Stimulated activated CD8-positive, alpha-beta memory T cell treated with anti-CD3 and anti-CD28 coated beads, Interleukin-12 subunit alpha, Interleukin-12 subunit beta, amount 100 ng/mL, for 24 hours (primary cell): ENCODE data around the gene RASA3.
"Not testable (repeated sequence)": the region's sequence is repeated elsewhere in the genome, so short reads cannot be mapped to it uniquely, and the experiment has no call there.

ENCODE experiments used
- DNase-seq: peaks from one replicate; pipeline ENCODE4 v3.0.0-alpha.2; 2020; ENCODE audit errors: extremely low read depth

The RASA3 gene

GRCh38 chr13:114126789-114127472 lies 5.5 kb downstream of the RASA3 start:
- DNase-seq: no peak

GRCh38 chr13:114126086-114126485 lies 6.3 kb downstream of the RASA3 start:
- DNase-seq: not testable (repeated sequence)

- no peak for DNase-seq
Observed at GRCh38 chr13:114125589-114125988, 6.8 kb downstream of the RASA3 start.

GRCh38 chr13:114124921-114125320 lies 7.5 kb downstream of the RASA3 start:
- no peak for DNase-seq

GRCh38 chr13:114124431-114124830 lies 8.0 kb downstream of the RASA3 start:
- no peak for DNase-seq

GRCh38 chr13:114123876-114124275 lies 8.5 kb downstream of the RASA3 start:
- no peak for DNase-seq

- no peak for DNase-seq
Observed at GRCh38 chr13:114123448-114123847, 9.0 kb downstream of the RASA3 start.

- no peak for DNase-seq
Observed at GRCh38 chr13:114122591-114123211, 9.7 kb downstream of the RASA3 start.

GRCh38 chr13:114122127-114122511 lies 10.3 kb downstream of the RASA3 start:
- no peak for DNase-seq

GRCh38 chr13:114121496-114122126 lies 10.8 kb downstream of the RASA3 start:
- no peak for DNase-seq

GRCh38 chr13:114121031-114121430 lies 11.4 kb downstream of the RASA3 start:
- no peak for DNase-seq

- no peak for DNase-seq
Observed at GRCh38 chr13:114120591-114121011, 11.8 kb downstream of the RASA3 start.

- no peak for DNase-seq
Observed at GRCh38 chr13:114119196-114119595, 13.2 kb downstream of the RASA3 start.

GRCh38 chr13:114118511-114119123 lies 13.8 kb downstream of the RASA3 start:
- DNase-seq: no peak

GRCh38 chr13:114118086-114118485 lies 14.3 kb downstream of the RASA3 start:
- no peak for DNase-seq

GRCh38 chr13:114117341-114117874 lies 15.0 kb downstream of the RASA3 start:
- DNase-seq: not testable (repeated sequence)

GRCh38 chr13:114116734-114117133 lies 15.7 kb downstream of the RASA3 start:
- DNase-seq: no peak

- no peak for DNase-seq
Observed at GRCh38 chr13:114115796-114116195, 16.6 kb downstream of the RASA3 start.

GRCh38 chr13:114115191-114115671 lies 17.2 kb downstream of the RASA3 start:
- no peak for DNase-seq

GRCh38 chr13:114114666-114115065 lies 17.8 kb downstream of the RASA3 start:
- DNase-seq: not testable (repeated sequence)

GRCh38 chr13:114114006-114114640 lies 18.3 kb downstream of the RASA3 start:
- DNase-seq: no peak

- DNase-seq: not testable (repeated sequence)
Observed at GRCh38 chr13:114113395-114113794, 19.0 kb downstream of the RASA3 start.
